ENCODE results near the gene RNF157.

Gene RNF157

DNA sequence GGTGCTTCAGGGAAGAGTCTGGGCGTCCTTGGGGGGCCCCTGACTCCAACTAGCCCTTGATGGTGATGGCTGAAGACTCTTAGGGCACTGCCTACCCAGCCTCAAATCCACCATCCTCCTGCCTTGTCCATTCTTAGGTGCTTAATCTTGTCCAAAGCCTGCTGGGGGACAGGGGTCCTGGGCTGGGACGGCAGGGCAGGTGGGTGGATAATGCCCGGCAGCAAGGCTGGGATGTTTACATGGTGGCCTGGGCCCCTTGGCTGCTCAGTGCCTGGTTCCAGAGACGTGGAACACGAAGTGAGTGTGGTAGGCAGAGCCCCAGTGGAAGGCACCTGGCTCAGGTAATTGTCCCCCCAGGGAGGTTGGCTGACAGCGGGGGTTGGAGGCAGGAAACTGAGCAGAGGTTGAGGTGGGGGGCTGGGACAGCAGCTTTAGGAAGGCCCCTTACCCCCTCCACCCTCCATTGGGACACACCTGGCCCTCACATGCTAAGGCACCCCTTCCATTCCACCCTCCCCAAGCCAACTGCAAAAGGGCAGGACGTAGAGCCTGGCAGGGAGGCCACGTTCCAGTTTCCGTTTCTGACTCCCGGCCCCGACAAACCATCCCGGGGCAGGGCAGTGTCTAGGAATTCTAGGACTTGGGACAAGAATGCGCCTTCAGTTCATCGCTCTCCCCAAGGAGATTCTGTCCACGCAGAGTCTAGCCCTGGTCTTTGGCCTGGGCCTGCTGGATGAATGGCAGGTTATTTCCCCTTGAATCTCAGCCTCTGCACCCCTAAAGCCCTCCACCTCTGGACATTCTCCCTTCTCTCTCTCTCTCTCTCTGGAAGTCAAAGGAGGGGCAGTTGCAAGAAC is 101.2 kb downstream of the RNF157 start:
- no peak for DNase-seq

DNA sequence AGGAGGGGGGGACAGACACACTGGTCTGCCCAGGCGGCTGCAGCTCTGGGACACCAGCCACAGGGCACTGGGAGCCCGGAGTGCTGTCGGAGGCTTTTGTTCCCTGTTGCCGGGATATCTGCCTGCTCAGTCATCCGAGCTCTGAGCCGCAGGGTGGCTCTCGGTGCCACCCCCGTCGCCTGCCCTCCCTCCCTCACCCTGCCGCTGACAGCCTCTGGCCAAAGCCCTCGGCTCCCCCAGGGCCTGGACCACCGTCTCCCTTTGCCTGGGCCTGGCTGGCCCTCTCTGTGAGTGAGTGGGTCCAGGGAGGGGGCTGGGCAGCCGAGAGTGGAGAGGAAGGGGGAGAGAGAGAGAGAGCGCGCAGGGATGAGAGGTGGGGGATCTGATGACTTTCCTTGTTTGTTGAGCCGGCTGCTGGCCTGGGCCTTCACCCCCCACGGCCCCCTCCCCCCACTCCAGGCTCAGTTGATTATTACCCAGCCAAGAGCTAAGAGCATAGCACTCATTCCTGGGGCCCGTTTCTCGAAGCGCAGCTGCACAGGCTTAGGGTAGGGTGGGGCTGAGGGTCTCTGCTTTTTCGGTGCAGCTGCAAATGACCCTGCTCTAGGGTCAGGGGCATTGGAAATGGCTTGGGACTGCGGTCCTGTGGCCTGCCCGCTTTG is 101.9 kb downstream of the RNF157 start:
- DNase-seq = no peak

DNA sequence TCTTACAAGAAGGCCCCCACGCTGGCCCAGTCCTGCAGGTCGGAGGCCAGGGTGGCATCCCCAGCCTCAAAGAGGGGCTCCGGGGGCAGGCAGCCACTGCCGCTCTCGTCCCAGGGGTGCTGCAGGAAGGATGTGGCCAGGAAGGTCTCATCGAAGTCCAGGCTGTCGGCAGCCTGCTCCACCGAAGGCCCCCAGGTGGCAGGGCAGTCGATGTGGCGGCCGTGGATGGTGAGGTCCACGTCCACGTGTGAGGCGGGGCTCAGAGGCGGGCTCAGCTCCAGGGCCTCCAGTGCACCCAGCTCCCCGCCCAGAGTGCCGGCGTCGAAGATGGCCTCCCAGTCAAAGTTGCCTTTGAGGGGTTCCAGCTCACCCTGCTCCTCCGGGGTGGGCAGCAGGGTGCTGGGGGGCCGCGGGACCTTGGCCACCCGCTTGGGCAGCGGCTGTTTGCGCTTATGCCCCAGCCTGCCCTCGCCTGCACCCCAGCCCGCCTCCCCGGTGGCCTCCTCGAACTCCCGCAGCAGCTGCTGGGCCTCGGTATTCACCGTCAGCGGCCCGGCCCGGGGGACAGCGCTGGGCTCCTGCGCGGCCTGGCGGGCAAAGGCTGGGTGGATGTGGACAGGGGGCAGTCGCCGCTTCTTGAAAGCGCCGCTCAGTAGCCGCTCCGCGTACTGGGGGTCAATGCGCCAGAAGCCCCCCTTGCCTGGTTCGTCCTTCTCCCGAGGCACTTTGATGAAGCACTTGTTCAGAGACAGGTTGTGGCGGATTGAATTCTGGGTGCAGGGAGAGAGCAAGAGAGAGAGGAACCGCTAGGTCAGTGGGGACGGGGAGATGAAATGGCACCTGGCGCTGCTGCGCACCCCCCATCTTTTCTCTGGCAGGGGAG is 102.7 kb downstream of the RNF157 start:
- no peak for DNase-seq

- DNase-seq = no peak
These were observed 103.3 kb downstream of the RNF157 start for GRCh38 chr17:76137001-76137350.

DNA sequence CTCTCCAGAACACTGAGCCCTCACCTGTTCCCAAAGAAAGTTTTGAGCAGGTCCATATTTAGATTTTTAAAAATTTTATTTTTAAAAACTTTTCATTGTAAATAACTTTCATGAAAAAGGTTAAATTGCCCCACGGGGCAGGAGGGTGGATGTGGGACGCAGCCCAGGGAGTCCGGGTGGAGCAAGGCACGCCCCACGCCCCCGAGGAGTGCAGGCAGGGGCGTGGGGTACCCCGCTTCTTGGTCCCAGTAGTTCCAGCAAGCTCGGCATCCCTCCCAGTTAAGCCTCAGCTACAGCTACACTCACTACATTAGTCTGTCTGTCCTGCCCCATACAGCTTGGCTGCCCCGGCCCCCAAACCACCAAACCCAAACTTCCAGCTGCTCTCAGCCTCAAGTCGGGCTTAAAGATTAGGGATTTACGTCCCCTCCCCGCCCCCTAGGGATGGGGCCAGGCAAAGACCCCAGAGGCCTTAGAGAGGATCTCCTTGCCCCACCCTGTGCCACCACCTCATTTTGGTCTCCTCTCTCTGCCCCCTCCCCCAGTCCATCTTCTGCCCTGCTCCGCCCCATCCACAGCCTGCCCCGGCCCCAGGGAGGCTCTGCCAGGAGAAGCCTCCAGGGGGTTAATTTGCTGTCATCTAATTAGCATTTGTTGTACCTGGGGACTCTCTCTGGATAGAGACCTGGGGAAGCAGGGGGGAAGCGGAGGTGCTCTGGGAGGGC is 103.9 kb downstream of the RNF157 start:
- no peak for DNase-seq

DNA sequence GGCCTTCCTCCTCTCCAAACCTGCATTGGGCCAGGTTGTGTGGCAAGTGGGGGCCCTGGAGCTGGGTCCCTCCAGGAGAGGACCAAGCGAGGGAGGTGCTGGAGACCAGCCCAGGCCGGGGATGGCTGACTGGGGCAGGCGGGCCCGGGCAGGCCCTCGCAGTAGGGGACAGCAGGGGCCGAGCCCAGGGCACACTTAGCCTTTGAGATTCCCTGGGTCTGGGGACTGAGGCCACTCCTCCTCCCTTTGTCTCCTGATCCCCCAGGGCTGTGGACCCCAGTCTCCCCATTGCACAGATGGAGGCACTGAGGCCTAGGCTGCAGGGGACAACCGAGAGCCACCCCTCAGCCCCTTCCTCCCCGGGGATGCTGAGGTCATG is 104.5 kb downstream of the RNF157 start:
- DNase-seq = no peak

DNA sequence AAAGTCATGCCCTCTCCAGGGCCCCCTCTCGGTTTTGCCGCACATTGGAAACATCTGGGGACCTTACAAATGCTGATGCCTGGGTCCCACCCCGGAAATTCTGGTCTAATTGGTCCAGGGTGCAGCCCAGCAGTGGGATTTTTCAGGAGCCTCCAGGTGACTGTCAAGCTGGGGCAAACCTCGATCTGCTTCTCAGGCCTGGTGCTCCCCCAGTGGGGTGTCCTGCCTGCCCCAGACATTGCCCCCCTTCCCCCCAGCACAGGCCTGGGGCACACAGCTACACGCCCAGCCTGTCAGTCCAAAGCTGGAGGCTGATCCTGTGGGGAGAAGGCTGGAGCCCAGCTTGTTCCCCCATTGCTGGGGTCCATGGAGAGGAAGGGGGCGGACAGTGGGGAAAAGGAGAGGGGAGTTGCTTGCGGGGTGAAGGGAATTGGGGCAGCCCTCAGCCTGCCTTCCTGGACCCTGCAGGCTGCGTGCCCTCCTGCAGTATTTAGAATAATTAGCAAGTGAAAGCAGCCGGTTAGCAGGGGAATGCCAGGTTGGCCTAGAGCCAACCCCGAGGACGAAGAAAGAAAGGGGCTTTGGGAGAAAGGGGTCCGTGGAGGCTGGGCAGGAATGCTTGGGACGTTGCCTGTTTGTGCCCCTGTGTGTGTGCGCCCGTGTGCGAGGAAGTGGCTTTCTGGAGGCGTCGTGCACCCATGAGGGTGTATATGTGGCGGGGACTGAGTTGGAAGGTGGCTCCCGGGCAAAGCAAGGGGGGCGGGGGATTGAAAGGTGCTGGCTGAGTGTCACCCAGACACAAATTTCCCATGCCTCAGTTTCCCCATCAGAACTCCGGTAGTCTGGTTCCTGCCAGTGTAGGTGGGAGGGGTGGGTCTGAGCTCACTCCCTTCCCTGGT is 105.1 kb downstream of the RNF157 start:
- no peak for DNase-seq

GRCh38 chr17:76132574-76133338 is 107.5 kb downstream of the RNF157 start:
- DNase-seq = no peak

DNA sequence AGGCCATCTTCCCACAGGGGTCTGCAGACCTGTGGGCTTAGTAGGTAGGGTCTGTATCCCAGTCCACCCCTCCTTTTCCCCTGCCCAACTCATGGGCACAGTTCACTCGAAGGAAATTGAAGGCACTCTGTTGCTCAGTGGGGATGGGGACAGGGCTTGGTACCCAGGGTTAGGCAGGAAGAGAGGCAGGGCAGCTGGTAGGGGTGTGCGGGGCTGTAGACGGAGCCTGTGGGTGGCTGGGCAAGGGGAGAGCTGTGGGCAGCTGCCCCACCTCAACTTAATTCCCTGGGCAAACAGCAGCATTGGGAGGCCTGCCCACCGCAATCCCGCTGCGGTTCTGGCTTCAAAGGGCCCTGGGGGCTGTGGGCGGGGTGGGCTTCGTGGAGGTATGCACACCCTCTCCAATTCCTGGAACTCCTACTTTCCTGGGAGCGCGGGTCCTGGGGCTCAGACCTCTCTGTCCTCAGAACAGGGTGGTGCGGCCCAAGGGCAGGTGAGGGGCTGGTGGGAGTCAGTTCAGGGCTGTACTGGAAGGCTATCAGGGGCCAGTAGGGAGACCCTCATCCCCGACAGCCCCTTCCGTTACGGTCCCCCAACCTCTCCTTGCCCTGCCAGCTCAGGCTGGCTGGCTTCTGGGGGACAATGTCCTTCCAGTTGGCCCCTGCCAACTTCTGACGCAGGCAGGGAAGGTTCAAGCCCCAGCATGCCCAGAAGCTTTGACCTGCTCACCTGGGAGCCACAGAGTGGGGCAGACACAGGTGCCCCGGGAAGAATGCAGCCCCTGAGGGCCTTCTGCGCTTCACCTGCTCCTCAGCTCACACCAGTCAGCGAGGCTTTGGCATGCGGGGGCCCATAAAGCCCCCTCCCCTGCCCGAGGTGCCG is 108.4 kb downstream of the RNF157 start:
- no peak for DNase-seq

DNA sequence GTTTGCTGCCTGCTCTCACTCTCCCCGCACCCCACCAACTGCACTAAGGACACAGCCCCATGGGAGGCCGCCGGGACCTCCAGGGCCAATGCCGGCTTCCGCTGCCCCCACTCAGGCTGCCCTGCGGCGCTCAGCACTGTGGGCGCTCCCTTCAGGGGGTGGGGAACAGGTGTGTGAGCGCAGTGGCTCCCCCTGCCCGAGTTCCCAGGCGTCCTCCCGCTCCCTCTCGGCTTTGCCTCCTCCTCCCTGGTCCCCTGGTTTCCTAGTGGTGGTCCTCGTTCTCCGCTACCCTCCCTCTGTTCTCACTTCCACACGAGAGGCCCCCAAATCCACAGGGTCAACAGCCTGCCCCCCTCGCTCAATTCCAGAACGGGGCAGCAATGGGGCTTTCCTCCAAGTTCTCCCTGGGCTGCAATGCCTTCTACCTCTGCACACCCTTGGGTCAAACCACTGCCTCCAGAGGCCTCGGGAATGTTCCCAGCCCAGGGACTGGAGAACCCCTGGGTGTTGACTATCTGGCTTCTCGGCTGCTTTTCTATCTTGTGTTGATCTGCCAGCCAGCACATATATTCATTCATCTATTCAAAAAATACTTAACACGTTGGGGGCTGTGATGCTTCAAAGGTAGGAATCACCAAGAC is 109.1 kb downstream of the RNF157 start:
- no peak for DNase-seq

DNA sequence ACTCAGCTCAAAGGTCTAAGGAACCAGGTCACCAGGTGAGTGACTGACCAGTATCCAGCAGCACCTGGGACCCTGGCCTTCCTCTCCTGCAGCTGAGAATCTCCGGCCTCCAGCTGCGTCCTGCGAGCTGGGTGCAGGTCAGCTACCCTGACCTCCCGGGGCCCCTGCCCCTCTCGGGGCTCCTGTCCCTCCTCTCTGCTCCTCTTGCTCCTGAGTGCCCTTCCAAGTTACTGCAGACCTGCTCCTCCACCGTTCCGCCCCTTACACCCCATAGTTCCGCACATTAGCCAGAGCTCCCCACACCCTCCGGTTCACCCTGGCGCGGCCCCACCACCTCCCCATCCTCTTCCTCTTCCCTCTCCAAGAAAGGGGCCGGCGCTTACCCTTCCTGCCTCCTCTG is 109.8 kb downstream of the RNF157 start:
- no peak for DNase-seq

DNA sequence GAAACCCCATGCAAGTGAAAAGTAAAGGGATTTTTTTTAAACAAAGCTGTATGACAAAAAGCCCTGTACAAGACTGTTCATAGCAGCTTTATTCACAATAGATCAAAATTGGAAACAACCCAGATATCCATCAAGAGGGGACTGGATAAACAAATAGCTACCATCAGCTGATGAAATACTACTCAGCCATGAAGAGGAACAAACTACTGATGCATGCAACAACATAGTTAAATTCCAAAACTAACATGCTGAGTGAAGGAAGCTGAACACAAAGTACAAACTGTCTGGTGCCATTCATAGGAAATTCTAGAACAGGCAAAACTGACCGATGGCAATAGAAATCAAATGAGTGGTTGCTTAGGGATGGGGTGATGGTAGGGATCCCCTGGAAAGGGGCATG is 114.4 kb downstream of the RNF157 start:
- DNase-seq = no peak

DNA sequence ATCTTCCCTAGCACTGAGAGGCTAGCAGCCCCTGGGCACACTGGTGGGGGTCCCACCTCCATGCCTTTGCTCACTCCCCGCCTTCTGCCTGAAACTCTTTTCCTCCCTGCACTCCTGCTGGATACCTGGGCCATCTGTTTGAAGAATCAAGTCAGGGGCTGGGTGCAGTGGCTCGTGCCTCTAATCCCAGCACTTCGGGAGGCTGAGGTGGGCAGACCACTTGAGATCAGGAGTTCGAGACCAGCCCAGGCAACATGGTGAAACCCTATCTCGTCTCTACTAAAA is 115.0 kb downstream of the RNF157 start:
- DNase-seq = no peak

GRCh38 chr17:76124582-76125390 is 115.5 kb downstream of the RNF157 start:
- no peak for DNase-seq

- DNase-seq = no peak
These were observed 116.3 kb downstream of the RNF157 start for GRCh38 chr17:76123749-76124581.

GRCh38 chr17:76123191-76123499 is 117.1 kb downstream of the RNF157 start:
- DNase-seq = no peak

- no peak for DNase-seq
These were observed 117.7 kb downstream of the RNF157 start for GRCh38 chr17:76122431-76123190.

All from activated CD4-positive, alpha-beta T cell treated with anti-CD3 and anti-CD28 coated beads, Interleukin-2, amount 50 U/mL, for 1 hour (primary cell).